HT1080 (cell line): ENCODE measurements around the gene OGA. TPM values are rescaled to one million over a fixed set of nuclear protein-coding genes. Genes with fewer than 3 reads are reported as not detected.

Experiments used
- DNase-seq: peaks from one replicate; pipeline ENCODE4 v3.0.0-alpha.2; 2015; ENCODE audit warnings: low read depth
- total RNA-seq: library from RNA; depleted of rRNA; stranded (reverse); fragments of >200 nt; shearing (Covaris generic); gene quantifications from 2 replicates; pipeline ENCODE4 v1.2.3, GENCODE V29; 2014; rRNA removed

Gene OGA
- total RNA-seq, 1 experiment from 2014 or later, result 42.5 TPM

DNA sequence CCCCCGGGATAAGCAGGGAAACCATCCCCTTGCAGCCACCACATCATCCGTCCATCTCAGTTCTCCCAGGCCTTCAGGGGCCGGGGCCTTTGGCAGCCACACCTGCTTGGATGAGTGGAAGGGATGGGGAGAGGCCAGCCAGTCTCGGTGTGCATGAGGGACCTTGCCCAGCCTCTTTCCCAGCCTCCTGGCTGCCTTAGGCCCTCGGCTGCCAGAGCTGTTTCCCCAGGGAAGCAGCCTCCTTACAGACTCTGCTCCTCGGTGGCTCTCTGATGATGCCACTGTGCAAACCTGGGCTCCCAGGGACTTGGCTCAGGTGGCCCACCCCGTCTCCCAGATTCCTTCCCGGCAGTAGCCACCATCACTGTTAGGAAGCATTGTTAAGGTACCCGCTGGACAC is 57.0 kb downstream of the OGA start:
- DNase-seq, result no peak

DNA sequence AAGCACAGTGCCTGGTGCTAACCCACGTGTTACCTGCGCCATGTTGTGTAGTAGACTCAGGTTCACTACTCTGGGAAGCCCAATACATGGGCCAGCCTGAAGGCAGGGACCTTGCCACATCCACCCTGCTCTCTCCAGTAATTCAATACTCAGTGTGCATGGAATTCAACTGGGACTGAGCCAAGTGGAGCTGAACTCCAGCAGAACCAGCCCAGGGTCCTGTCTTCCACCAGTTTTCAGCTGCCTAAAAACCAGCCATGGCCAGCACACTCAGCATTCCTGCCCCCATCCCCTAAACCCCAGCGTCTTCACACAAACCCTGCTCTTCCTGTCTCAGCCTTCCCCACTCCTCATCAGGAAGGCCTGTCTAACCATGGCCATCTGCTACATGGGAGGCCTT is 57.7 kb downstream of the OGA start:
- DNase-seq, result no peak

DNA sequence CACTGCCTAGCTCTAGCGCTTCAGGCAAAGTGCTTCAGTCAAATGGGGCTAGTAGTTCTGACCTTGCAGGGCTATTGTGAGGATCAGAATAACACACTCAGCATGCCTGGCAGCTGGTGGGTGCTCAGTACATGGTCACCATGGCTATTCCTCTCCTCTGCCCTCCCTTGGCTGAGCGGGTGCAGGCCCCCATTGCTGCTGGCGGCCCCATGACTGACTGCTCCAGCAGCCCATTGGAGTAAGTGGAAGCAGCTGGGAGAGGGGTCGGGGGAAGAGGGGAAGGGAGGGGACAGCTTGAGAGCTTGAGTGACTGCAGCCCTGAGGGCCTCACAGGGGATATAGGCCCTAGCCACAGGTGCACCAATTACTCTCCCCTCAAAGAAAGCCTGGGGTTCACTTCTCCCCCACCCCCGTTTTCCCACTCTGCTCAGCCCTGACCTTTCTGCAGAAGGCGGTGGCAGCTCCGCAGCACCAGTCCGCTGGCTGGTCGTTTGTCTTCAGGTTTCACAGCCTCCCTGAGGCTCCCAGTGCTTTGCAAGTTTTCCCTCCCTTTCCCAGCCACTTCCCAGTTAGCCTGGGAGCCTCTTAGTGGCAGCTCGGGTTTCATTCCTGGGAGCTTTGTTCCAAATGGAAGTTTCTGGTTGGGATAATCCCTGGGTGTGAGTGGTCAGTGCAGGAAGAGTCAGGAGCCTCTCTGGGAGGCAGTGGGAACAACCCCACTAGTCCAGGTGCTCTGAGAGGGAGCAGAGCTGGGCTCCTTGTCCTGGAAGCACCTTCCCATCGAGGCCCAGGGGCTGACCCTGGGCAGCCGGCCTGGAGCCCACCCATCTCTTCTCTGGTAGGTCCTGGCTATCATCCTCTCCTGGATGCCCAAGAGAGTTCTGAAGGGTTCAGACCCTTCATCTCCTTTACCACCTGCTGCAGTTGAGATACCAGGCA is 58.7 kb downstream of the OGA start:
- DNase-seq, result no peak

DNA sequence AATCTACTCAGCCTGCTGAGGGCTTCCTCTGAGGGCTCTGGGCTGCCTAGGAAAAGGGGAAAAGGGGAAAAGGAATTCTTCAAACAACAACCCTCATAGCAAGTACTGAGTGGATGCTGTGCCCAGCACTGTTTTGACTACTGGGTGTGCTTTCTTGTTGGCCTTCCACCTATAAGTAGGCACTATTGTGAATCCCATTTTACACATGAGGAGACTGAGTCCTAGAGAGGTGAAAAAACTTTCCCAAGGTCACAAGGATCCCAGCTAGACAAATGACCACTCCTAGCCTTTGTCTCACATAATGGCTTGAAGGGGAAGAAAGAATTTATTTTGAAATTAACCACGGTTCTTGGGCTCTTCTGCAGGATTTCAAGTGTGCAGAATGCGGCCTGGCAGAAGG is 59.4 kb downstream of the OGA start:
- no peak for DNase-seq

DNA sequence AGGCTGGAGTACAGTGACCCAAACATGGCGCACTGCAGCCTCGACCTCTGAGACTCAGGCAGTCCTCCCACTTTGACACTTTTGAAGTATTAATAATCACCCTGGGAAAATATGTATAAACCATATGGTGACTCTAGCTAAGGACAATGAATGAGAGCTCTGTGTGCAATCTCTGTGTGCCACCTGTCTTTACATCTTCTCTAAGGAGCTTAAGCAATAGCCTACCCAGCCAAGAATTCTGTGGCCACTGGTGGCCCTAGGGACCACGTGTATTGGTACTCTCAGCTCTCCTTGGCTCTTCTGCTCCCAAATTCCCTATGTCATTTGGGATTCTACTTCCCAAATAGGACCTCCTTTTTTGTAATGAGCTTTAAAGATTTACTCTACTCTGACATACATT is 66.0 kb downstream of the OGA start:
- no peak for DNase-seq

DNA sequence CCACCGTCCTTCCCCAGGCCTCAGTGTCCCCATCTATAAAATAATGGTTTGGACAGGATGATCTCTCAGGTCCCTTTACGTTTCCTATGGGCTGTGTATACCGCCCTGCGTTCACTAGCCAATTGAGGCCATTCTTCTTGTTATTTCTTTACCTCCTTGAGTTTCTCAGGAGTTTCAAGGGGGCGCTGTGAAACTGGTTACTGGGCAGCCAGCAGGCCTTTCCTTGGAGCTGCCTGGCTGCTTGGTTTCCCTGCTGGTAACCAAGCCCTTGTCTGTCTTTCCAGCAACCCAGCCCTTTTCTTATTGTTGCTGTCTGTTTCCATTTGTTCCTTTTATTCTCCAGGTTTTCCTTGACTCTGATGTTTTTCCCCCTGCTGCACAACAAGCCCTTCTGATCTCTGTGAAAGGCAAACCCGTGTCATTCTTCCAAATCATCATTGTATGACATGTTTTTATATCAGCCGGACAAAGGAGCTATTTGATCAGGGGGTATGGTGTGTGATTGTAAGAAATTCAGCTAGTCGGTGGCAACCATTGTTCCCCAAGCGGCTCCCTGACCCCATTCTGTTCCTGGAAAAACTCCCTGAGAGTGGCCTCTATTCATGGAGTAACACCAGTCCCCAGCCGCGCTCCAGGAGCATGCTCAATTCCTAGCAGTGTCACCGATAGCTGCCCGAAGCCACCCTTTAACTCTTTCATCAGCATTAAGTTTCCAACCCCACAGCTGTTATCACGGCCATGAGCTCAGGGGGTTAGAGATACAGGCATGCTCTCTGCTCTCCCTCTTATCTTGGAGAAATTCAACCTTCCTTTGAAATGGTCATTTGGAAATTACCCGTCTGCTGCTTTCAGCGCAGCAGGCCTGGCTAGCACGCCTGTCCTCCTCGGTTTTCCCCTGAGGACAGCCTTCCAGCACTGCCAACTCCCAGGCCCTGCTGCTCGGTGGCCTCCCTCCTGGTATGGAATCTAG is 68.9 kb downstream of the OGA start:
- no peak for DNase-seq

DNA sequence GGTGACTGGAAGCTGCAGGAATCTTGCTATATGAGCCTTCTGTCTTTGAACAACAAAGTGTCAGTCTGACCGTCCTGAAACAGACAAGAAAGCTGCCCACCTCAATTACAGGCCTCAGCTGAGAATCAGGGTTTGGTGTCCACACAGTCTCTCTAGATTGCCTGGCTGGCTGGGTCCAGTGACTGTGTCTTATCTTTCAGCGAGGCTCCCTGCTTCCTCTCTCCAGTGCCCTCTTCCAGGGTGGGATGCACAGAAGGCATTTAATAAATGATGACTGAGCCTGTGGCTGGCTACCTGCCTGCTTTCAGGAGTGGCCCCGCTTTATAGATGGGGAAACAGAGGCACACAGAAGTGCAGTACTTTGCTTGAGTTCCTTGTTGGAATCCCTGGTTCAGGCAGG is 69.7 kb downstream of the OGA start:
- DNase-seq, result no peak

DNA sequence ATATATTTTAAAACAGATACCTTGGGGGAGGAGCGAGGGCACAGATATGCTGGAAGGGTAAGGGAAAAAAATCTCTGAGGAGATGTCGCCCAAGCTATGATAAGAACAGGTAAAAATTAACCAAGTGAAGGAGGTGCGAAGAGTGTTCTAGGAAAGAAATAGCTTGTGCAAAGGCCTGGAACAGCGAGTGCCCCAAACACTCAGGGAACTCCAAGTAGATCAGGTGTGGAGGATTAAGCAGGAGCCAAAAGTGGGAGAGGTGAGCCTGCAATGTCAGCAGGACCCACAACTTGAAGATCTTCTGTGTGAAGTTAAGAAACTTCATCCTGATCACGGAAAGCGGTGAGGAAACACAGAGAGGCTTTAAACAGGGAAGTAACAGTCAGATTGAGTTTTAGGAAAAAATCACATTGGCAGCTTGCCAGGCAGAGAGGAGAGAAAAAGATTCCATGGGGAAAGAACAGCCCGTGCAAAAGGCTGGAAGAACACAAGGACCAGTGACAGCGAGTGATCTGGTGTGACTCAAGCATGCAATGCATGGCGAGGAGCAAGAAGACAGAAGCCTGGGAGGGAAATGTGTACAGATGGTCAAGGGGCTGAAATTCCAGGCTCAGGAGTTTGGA is 73.1 kb downstream of the OGA start:
- DNase-seq, result no peak

DNA sequence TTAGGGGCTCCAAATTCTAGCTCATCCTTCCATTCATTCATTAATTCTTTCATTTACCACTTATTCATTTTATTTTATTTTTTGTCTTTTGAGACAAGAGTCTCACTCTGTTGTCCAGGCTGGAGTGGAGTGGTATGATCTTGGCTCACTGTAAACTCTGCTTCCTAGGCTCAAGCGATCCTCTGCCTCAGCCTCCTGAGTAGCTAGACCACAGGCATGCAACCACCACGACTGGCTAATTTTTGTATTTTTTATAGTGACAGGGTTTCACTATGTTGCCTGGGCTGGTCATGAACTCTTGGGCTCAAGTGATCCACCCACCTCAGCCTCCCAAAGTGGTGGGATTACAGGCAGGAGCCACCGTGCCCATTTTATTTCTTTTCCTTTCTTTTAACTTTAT is 74.0 kb downstream of the OGA start:
- no peak for DNase-seq

DNA sequence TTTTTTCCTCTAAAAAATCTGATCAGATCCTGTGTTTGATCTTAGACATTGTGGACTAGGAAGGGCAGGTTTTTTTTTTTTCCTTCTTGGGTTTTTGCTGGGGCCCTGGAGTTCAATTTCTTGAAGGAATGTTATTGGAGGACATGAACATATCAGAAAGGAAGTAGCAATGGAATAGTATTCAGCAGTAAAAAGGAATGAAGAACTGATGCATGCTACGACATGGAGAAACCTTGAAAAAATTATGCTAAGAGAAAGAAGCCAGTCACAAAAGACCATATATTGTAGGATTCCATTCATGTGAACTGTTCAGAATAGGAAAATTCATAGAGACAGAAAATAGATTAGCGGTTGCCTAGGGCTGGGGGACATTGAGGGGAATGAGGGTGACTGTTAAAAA is 76.3 kb downstream of the OGA start:
- DNase-seq, result no peak

DNA sequence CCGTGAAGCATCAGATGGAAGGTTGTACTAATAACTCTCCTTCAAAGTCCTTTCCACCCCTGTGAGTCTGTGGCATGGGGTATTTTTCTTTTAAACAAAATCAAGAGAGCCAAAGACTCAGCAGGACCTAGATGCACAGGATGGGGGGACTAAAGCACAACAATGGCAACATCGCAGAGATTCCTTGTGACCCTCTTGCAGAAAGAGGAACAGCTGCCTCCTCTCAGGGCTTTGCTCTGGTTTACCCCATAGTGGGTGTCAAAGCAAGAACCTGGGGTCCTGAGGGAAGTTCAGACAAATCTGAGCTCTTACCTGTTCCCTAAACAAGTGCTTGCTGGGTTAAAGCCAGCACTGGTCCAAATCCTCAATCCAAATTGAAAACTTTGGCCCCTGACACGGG is 81.6 kb downstream of the OGA start:
- no peak for DNase-seq

Other genes with a start within 250 kb of the OGA start
- 12.4 and 14.0 TPM in 2 replicates for gene POLL, start 230.2 kb downstream of the OGA start, total RNA-seq
- gene DPCD, start 230.1 kb downstream of the OGA start, total RNA-seq, result 33.4 and 36.2 TPM in 2 replicates
- 5.9 and 7.9 TPM in 2 replicates for gene FBXW4, start 123.3 kb downstream of the OGA start, total RNA-seq
- gene FGF8, start 42.3 kb downstream of the OGA start, total RNA-seq, result not detected in 2 replicates
- gene NPM3, start 35.0 kb downstream of the OGA start, total RNA-seq, result 112 and 140 TPM in 2 replicates
- 1.2 TPM in 1 of 2 replicates, not detected in the other for gene KCNIP2, start 25.4 kb upstream of the OGA start, total RNA-seq
- gene ARMH3, start 237.7 kb upstream of the OGA start, total RNA-seq, result 6.2 and 6.6 TPM in 2 replicates
- gene HPS6, start 246.9 kb upstream of the OGA start, total RNA-seq, result 37.6 and 38.5 TPM in 2 replicates